ENCODE results near the gene HPS5.

DNA sequence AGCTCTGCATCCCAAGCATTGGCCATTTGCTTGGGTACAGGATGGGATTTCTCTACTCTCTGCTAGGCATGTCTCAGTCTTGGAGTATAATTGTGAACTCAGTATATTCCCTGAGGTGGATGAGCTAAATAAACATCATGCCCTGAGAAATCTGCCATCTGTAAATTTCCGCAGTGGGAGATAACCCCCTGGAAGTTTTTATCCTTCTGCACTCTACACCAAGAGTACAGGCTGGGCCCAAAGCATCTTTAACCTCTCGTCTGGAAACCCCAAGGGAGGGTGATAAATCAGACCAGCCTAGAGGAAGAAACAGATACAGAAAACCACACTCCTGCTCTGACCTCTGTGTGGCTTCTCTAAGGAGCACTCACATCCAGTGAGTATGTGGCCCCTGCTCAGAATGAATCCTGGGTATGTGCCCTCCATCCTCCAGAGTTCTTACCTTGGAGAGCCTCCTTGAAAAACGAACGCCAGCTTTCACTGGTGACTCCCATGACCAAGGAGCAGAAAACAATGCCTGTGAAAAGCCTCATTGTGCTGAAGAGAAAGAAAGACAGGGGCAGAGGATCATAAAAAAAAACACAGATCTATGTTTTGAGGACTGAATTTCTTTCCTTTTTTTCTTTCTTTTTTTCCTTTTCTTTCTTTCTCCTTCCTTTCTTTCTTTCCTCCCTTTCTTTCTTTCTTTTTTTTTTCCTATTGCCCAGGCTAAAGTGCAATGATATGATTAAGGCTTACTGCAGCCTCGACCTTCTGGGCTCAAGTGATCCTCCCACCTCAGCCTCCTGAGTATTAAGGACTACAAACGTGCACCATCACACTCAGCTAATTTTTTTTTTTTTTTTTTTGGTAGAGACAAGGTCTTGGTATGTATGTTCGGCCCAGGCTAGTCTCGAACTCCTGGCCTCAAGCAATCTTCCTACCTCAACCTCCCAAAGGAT, 86.3 kb downstream of the HPS5 start:
- TF ChIP-seq, protein P1, sequence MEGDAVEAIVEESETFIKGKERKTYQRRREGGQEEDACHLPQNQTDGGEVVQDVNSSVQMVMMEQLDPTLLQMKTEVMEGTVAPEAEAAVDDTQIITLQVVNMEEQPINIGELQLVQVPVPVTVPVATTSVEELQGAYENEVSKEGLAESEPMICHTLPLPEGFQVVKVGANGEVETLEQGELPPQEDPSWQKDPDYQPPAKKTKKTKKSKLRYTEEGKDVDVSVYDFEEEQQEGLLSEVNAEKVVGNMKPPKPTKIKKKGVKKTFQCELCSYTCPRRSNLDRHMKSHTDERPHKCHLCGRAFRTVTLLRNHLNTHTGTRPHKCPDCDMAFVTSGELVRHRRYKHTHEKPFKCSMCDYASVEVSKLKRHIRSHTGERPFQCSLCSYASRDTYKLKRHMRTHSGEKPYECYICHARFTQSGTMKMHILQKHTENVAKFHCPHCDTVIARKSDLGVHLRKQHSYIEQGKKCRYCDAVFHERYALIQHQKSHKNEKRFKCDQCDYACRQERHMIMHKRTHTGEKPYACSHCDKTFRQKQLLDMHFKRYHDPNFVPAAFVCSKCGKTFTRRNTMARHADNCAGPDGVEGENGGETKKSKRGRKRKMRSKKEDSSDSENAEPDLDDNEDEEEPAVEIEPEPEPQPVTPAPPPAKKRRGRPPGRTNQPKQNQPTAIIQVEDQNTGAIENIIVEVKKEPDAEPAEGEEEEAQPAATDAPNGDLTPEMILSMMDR (IDR thresholded peaks at IDR 0.05): no peak
- no peak for TF ChIP-seq POLR2A (IDR thresholded peaks at IDR 0.05)

Data from esophagus squamous epithelium (tissue), 4 donors.